Measurements from ENCODE around the gene APOH. TPM values are rescaled to one million over a fixed set of nuclear protein-coding genes. Genes with fewer than 3 reads are reported as not detected.

Gene APOH
- total RNA-seq, 1 experiment from 2014 or later, result 1.2 TPM

DNA sequence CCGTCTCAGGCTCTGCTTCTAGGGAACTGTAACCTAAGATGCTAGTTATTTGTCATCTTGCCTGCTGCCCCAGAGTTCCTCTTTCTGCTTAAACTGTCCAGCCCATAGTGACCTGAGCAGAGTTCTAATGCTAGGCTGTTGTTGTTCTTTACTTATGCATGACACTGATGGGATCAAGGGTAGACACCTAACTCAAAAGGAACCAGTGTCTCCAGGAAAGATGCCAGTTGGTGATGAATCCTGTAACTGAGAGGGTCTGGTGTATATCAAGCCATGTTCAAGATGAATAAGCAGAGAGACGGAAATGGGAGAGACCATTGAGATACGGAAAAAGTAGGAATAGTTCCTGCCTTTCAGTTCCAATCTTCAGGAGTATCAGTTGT, 13.7 kb downstream of the APOH start:
- DNase-seq (ENCODE audit: low read depth, low spot score) (no peak), ATAC-seq (no peak)
- Histone ChIP-seq H3K36me3 (ENCODE audit: control insufficient read depth, insufficient read depth, low read length) (no peaks in the 10 kb centered on the region), H3K4me3 (ENCODE audit: low read depth in 2 of 2, low read length in 2 of 2) (no peak overlapping the region), H3K27ac (ENCODE audit: low read length) (no peak overlapping the region), H3K27me3 (ENCODE audit: control insufficient read depth, insufficient read depth, low read length) (no peaks in the 10 kb centered on the region; the same call in 1 of the 2 replicates), H3K9me3 (ENCODE audit: control insufficient read depth, insufficient read depth, low read depth, low read length) (no peaks in the 10 kb centered on the region), H3K4me1 (ENCODE audit: control insufficient read depth, insufficient read depth, low read length) (no peaks in the 10 kb centered on the region)
- TF ChIP-seq, protein P1, sequence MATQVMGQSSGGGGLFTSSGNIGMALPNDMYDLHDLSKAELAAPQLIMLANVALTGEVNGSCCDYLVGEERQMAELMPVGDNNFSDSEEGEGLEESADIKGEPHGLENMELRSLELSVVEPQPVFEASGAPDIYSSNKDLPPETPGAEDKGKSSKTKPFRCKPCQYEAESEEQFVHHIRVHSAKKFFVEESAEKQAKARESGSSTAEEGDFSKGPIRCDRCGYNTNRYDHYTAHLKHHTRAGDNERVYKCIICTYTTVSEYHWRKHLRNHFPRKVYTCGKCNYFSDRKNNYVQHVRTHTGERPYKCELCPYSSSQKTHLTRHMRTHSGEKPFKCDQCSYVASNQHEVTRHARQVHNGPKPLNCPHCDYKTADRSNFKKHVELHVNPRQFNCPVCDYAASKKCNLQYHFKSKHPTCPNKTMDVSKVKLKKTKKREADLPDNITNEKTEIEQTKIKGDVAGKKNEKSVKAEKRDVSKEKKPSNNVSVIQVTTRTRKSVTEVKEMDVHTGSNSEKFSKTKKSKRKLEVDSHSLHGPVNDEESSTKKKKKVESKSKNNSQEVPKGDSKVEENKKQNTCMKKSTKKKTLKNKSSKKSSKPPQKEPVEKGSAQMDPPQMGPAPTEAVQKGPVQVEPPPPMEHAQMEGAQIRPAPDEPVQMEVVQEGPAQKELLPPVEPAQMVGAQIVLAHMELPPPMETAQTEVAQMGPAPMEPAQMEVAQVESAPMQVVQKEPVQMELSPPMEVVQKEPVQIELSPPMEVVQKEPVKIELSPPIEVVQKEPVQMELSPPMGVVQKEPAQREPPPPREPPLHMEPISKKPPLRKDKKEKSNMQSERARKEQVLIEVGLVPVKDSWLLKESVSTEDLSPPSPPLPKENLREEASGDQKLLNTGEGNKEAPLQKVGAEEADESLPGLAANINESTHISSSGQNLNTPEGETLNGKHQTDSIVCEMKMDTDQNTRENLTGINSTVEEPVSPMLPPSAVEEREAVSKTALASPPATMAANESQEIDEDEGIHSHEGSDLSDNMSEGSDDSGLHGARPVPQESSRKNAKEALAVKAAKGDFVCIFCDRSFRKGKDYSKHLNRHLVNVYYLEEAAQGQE (IDR thresholded peaks at IDR 0.05; ENCODE audit: insufficient read depth in 1 of 2, low read depth in 2 of 2, low read length in 1 of 2), result no peak
- no peak for TF ChIP-seq SIN3A (IDR thresholded peaks at IDR 0.05; ENCODE audit: borderline replicate concordance, insufficient read depth, low read depth, low read length)
- TF ChIP-seq TCF7L2 (IDR thresholded peaks at IDR 0.05; ENCODE audit: low read depth, low read length), result no peak
- no peak for TF ChIP-seq POLR2AphosphoS5 (IDR thresholded peaks at IDR 0.05; ENCODE audit: low read depth, low read length)
- TF ChIP-seq, protein P2, sequence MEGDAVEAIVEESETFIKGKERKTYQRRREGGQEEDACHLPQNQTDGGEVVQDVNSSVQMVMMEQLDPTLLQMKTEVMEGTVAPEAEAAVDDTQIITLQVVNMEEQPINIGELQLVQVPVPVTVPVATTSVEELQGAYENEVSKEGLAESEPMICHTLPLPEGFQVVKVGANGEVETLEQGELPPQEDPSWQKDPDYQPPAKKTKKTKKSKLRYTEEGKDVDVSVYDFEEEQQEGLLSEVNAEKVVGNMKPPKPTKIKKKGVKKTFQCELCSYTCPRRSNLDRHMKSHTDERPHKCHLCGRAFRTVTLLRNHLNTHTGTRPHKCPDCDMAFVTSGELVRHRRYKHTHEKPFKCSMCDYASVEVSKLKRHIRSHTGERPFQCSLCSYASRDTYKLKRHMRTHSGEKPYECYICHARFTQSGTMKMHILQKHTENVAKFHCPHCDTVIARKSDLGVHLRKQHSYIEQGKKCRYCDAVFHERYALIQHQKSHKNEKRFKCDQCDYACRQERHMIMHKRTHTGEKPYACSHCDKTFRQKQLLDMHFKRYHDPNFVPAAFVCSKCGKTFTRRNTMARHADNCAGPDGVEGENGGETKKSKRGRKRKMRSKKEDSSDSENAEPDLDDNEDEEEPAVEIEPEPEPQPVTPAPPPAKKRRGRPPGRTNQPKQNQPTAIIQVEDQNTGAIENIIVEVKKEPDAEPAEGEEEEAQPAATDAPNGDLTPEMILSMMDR (IDR thresholded peaks at IDR 0.05), result no peak
- CTCF ChIA-PET, result no interaction called here
- intact Hi-C loops (cut with micrococcal nuclease; ENCODE audit: unreplicated experiment), result no loop called here
- POLR2A ChIA-PET, result no interaction called here
- in situ Hi-C loops (cut with HindIII; ENCODE audit: low pct_unique_long_range_greater_than_20kb, low sequenced_read_pairs), result no loop called here
- BruUV-seq (replicated peaks), result no TSS peak

DNA sequence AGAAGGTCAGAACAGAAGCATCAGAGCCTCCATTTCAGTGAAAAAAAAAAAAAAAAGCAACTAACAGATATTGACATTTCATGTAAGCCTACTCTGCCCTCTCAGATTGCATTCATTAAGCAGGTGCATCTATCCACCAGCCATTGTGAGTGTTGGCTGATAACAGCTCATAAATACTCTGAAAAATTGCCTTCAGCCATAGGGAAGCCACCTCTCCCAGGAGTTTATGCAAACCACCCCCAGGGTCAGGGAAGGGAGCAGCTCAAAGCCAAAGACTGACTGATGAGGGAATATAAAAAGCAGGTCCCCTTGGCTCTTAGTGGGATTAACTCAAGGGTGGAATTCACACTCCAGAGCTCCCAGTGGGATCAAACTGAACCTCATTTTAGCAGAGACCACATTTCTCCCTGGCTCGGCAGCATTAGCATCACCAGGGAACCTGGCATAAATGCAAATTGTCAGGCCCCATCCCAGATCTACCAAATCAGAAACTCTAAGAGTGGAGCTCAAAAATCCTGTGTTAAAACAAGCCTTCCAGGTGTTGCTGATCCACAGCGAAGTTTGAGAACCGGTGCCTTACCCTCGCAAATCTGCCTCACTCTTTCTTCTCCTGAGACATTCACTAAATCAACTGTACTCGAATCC, 14.2 kb downstream of the APOH start:
- no peak for DNase-seq (ENCODE audit: low read depth, low spot score)
- no peak overlapping the region for H3K4me3 ChIP-seq (ENCODE audit: low read depth in 2 of 2, low read length in 2 of 2)
- in situ Hi-C loops (cut with HindIII; ENCODE audit: low pct_unique_long_range_greater_than_20kb, low sequenced_read_pairs), result no loop called here
- no peaks in the 10 kb centered on the region for H3K9me3 ChIP-seq (ENCODE audit: control insufficient read depth, insufficient read depth, low read depth, low read length)
- BruUV-seq (replicated peaks), result no TSS peak
- H3K27me3 ChIP-seq (ENCODE audit: control insufficient read depth, insufficient read depth, low read length), result no peaks in the 10 kb centered on the region; the same call in 1 of the 2 replicates
- TF ChIP-seq, protein P1 (IDR thresholded peaks at IDR 0.05; ENCODE audit: insufficient read depth in 1 of 2, low read depth in 2 of 2, low read length in 1 of 2), result no peak
- TF ChIP-seq TCF7L2 (IDR thresholded peaks at IDR 0.05; ENCODE audit: low read depth, low read length) (no peak), SIN3A (IDR thresholded peaks at IDR 0.05; ENCODE audit: borderline replicate concordance, insufficient read depth, low read depth, low read length) (no peak), POLR2AphosphoS5 (IDR thresholded peaks at IDR 0.05; ENCODE audit: low read depth, low read length) (no peak)
- TF ChIP-seq, protein P2 (IDR thresholded peaks at IDR 0.05), result no peak
- ChIA-PET CTCF (no interaction called here), POLR2A (no interaction called here)
- no peak overlapping the region for H3K27ac ChIP-seq (ENCODE audit: low read length)
- intact Hi-C loops (cut with micrococcal nuclease; ENCODE audit: unreplicated experiment), result no loop called here
- H3K4me1 ChIP-seq (ENCODE audit: control insufficient read depth, insufficient read depth, low read length), result no peaks in the 10 kb centered on the region
- no peak for ATAC-seq
- no peaks in the 10 kb centered on the region for H3K36me3 ChIP-seq (ENCODE audit: control insufficient read depth, insufficient read depth, low read length)
